ENCODE measurements around the gene IFNA7.
"Not testable (repeated sequence)": the region's sequence is repeated elsewhere in the genome, so short reads cannot be mapped to it uniquely, and the experiment has no call there.

DNA sequence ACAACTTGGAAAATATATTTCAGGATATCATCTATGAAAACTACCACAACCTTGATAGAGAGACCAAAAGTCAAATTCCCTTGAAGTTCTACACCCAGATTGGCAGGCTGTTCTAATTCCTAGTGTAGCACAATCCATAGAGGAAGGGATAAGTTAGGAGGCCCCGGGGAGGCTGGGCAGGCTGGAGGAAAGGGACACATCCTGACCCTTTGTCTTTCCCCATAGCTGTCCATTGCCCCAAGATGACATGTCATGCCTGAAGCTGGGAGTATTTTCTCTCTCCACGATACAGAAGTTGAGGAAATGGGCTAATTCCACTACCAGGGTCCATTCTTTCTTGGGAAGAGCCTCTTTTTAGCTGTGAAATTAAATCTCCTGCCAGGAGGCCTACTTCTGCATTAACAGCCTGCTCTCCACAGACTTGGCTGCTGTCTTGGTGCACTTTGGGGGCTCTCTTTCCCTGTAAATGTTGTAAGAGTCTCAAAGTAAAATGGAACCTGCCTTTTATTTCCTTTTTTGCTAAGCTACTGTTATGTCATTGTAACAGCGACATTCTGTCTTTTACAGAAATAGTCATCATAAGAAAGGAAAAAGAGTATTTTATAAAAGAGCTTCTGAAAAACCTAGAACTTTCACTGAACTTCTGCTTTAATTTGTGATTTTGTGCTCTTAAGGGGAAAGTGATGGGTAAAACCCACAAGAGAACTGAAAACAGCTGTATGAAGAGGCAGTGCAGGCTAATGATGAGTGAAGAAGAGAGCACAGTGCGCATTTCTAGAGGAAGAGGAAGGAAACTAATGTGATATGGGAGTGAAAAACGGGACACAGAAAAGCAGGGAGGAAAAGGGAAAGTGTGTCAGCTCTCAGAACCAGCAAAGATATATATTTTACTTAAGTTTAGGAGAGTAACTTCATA is 11.7 kb upstream of the IFNA7 start:
- TF ChIP-seq, protein P1, sequence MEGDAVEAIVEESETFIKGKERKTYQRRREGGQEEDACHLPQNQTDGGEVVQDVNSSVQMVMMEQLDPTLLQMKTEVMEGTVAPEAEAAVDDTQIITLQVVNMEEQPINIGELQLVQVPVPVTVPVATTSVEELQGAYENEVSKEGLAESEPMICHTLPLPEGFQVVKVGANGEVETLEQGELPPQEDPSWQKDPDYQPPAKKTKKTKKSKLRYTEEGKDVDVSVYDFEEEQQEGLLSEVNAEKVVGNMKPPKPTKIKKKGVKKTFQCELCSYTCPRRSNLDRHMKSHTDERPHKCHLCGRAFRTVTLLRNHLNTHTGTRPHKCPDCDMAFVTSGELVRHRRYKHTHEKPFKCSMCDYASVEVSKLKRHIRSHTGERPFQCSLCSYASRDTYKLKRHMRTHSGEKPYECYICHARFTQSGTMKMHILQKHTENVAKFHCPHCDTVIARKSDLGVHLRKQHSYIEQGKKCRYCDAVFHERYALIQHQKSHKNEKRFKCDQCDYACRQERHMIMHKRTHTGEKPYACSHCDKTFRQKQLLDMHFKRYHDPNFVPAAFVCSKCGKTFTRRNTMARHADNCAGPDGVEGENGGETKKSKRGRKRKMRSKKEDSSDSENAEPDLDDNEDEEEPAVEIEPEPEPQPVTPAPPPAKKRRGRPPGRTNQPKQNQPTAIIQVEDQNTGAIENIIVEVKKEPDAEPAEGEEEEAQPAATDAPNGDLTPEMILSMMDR (IDR thresholded peaks at IDR 0.05; ENCODE audit: low read depth, low read length): peak; percentile 69
- TF ChIP-seq EZH2phosphoT487 (IDR thresholded peaks at IDR 0.05; ENCODE audit: low read depth): not testable (repeated sequence)

Measured in OCI-LY3 (cell line).